HEK293 (cell line): ENCODE measurements around the gene SOX30.

ENCODE experiments used
- CTCF ChIA-PET: fragments of 350-600 bp; formaldehyde crosslinking; extraction: SDS; loops from one replicate; lab custom pipeline; 2021; ENCODE audit warnings: antibody characterized with exemption; lab: Yijun Ruan, JAX
- POLR2A ChIA-PET: fragments of 300-600 bp; formaldehyde crosslinking; extraction: SDS; loops from one replicate; lab custom pipeline; 2020; ENCODE audit warnings: antibody characterized with exemption, inconsistent platforms; lab: Yijun Ruan, JAX
- H3K27ac ChIP-seq: fragments of 200-500 bp; sonication (Bioruptor generic); 2 replicates; pipeline ENCODE4 v1.5.1; 2014; ENCODE audit warnings: low read depth, low read length, control low read depth, inconsistent platforms; ENCODE audit errors: extremely low read depth
- H3K36me3 ChIP-seq, 2 experiments: fragments of 200-500 bp in 1 of 2; sonication (Bioruptor generic) in 1 of 2; 1 replicate in 1 of 2; 2 replicates in 1 of 2; pipeline ENCODE4 v1.5.1; 2014 to 2017; ENCODE audit warnings: inconsistent platforms in 2 of 2, low read length in 2 of 2; ENCODE audit not compliant: control insufficient read depth in 2 of 2, insufficient read depth in 1 of 2
- H3K4me1 ChIP-seq: fragments of 200-500 bp; sonication (Bioruptor generic); 2 replicates; pipeline ENCODE4 v1.5.1; 2014; ENCODE audit warnings: mild to moderate bottlenecking, low read length, inconsistent platforms; ENCODE audit not compliant: control insufficient read depth, insufficient read depth
- H3K4me3 ChIP-seq: 2 replicates; pipeline ENCODE4 v1.5.1; 2011; ENCODE audit warnings: low read depth, mild to moderate bottlenecking, control low read depth, low read length, moderate library complexity
- H3K9me3 ChIP-seq: fragments of 200-500 bp; sonication (Bioruptor generic); 2 replicates; pipeline ENCODE4 v1.5.1; 2014; ENCODE audit warnings: low read depth, low read length, inconsistent platforms; ENCODE audit not compliant: control insufficient read depth, insufficient read depth
- BCL11B ChIP-seq: fragments of 450-650 bp; formaldehyde crosslinking; IDR thresholded peaks from 2 replicates; pipeline ENCODE4 v1.5.1; 2016; ENCODE audit warnings: low read depth, missing biosample characterization, missing genetic modification characterization
- KLF7 ChIP-seq: fragments of 450-650 bp; formaldehyde crosslinking; IDR thresholded peaks from 2 replicates; pipeline ENCODE4 v1.5.1; 2016; ENCODE audit warnings: missing biosample characterization, missing genetic modification characterization, borderline replicate concordance
- PBX3 ChIP-seq: sonication (generic); formaldehyde crosslinking; IDR thresholded peaks from 2 replicates; pipeline ENCODE4 v1.8.1; 2022; ENCODE audit warnings: mild to moderate bottlenecking, moderate library complexity, missing genetic modification reagents
- PRDM1 ChIP-seq: fragments of 450-650 bp; formaldehyde crosslinking; IDR thresholded peaks from 2 replicates; pipeline ENCODE4; 2016; ENCODE audit warnings: missing biosample characterization, missing genetic modification characterization
- SALL2 ChIP-seq: fragments of 450-650 bp; formaldehyde crosslinking; IDR thresholded peaks from 2 replicates; pipeline ENCODE4 v1.5.0; 2017; ENCODE audit warnings: missing biosample characterization, mild to moderate bottlenecking, missing genetic modification characterization, borderline replicate concordance
- TSHZ1 ChIP-seq: fragments of 450-650 bp; formaldehyde crosslinking; IDR thresholded peaks from 2 replicates; pipeline ENCODE4 v1.5.1; 2016; ENCODE audit warnings: missing biosample characterization, missing genetic modification characterization, borderline replicate concordance
- YY1 ChIP-seq: fragments of 450-650 bp; formaldehyde crosslinking; IDR thresholded peaks from 2 replicates; pipeline ENCODE4 v1.5.1; 2018; ENCODE audit warnings: missing biosample characterization, missing genetic modification characterization
- ZBTB20 ChIP-seq: fragments of 450-650 bp; formaldehyde crosslinking; IDR thresholded peaks from 2 replicates; pipeline ENCODE4 v1.5.1; 2016; ENCODE audit warnings: missing biosample characterization, missing genetic modification characterization
- ZFP69B ChIP-seq: fragments of 450-650 bp; formaldehyde crosslinking; IDR thresholded peaks from 2 replicates; pipeline ENCODE4 v1.5.1; 2016; ENCODE audit warnings: missing biosample characterization, missing genetic modification characterization
- ZNF248 ChIP-seq: fragments of 450-650 bp; formaldehyde crosslinking; IDR thresholded peaks from 2 replicates; pipeline ENCODE4 v1.5.1; 2017; ENCODE audit warnings: missing biosample characterization, missing genetic modification characterization
- ZNF518A ChIP-seq: fragments of 450-650 bp; formaldehyde crosslinking; conservative IDR thresholded peaks from 2 replicates; pipeline ENCODE4 v1.5.1; 2016; ENCODE audit warnings: low read depth, missing biosample characterization, missing genetic modification characterization
- ZNF571 ChIP-seq: fragments of 450-650 bp; formaldehyde crosslinking; IDR thresholded peaks from 2 replicates; pipeline ENCODE4 v1.5.0; 2017; ENCODE audit warnings: missing biosample characterization, missing genetic modification characterization
- ZNF596 ChIP-seq: fragments of 450-650 bp; IDR thresholded peaks from 2 replicates; pipeline ENCODE4 v1.5.0; 2018; ENCODE audit warnings: missing biosample characterization, mild to moderate bottlenecking, missing genetic modification characterization, moderate library complexity
- ZNF624 ChIP-seq: fragments of 450-650 bp; formaldehyde crosslinking; IDR thresholded peaks from 2 replicates; pipeline ENCODE4 v1.5.1; 2017; ENCODE audit warnings: missing biosample characterization, missing genetic modification characterization
- ZNF639 ChIP-seq: fragments of 450-650 bp; formaldehyde crosslinking; IDR thresholded peaks from 2 replicates; pipeline ENCODE4 v1.5.1; 2016; ENCODE audit warnings: missing biosample characterization, missing genetic modification characterization
- ZNF692 ChIP-seq: fragments of 450-650 bp; formaldehyde crosslinking; IDR thresholded peaks from 2 replicates; pipeline ENCODE4 v1.5.1; 2016; ENCODE audit warnings: missing biosample characterization, missing genetic modification characterization
- ZNF701 ChIP-seq: fragments of 450-650 bp; formaldehyde crosslinking; IDR thresholded peaks from 2 replicates; pipeline ENCODE4 v1.5.1; 2016; ENCODE audit warnings: missing biosample characterization, missing genetic modification characterization
- ZNF777 ChIP-seq: fragments of 450-650 bp; formaldehyde crosslinking; IDR thresholded peaks from 2 replicates; pipeline ENCODE4 v1.5.1; 2017; ENCODE audit warnings: missing biosample characterization, missing genetic modification characterization, borderline replicate concordance
- ZNF837 ChIP-seq: fragments of 450-650 bp; formaldehyde crosslinking; IDR thresholded peaks from 2 replicates; pipeline ENCODE4 v1.5.1; 2016; ENCODE audit warnings: missing biosample characterization, missing genetic modification characterization

SOX30 gene

GRCh38 chr5:157602505-157602904 lies 49.7 kb downstream of the SOX30 start:
- no peak overlapping the region for H3K27ac ChIP-seq

GRCh38 chr5:157600252-157600651 lies 52.0 kb downstream of the SOX30 start:
- no peaks in the 10 kb centered on the region for H3K36me3 ChIP-seq
- CTCF ChIA-PET, result no interaction called here
- H3K4me1 ChIP-seq, result no peaks in the 10 kb centered on the region
- no peaks in the 10 kb centered on the region for H3K9me3 ChIP-seq
- H3K4me3 ChIP-seq, result no peak overlapping the region
- POLR2A ChIA-PET, result no interaction called here
- no peak overlapping the region for H3K27ac ChIP-seq
- no peak for TF ChIP-seq SALL2 (tag by site-specific recombination)
- no peak for TF ChIP-seq PRDM1
- TF ChIP-seq KLF7 (tag by site-specific recombination), result no peak
- no peak for TF ChIP-seq PBX3
- no peak for TF ChIP-seq ZNF571 (tag by site-specific recombination)
- TF ChIP-seq ZNF701, result no peak
- no peak for TF ChIP-seq ZNF624
- no peak for TF ChIP-seq ZNF692
- TF ChIP-seq TSHZ1 (tag by site-specific recombination), result no peak
- TF ChIP-seq ZNF596 (tag by site-specific recombination), result no peak
- TF ChIP-seq ZNF777, result no peak
- no peak for TF ChIP-seq ZBTB20 (tag by site-specific recombination)

More at GRCh38 chr5:157602505-157602904, 49.7 kb downstream of the SOX30 start:
- Histone ChIP-seq H3K9me3 (no peaks in the 10 kb centered on the region), H3K4me3 (no peak overlapping the region), H3K36me3 (no peaks in the 10 kb centered on the region), H3K4me1 (no peaks in the 10 kb centered on the region)
- TF ChIP-seq ZNF248 (tag by site-specific recombination), result no peak
- TF ChIP-seq ZNF639 (tag by site-specific recombination), result no peak
- no peak for TF ChIP-seq ZNF837 (tag by site-specific recombination)
- TF ChIP-seq YY1 (tag by site-specific recombination), result no peak
- no peak for TF ChIP-seq ZNF518A (tag by site-specific recombination)
- no peak for TF ChIP-seq ZFP69B
- no peak for TF ChIP-seq BCL11B (tag by site-specific recombination)
- POLR2A ChIA-PET, result no interaction called here
- CTCF ChIA-PET, result no interaction called here
